ENCODE results near the gene MARVELD2.
"Not testable (repeated sequence)": the region's sequence is repeated elsewhere in the genome, so short reads cannot be mapped to it uniquely, and the experiment has no call there.

- TF ChIP-seq CTCF (IDR thresholded peaks at IDR 0.05; ENCODE audit: low read depth, low read length); EZH2phosphoT487 (IDR thresholded peaks at IDR 0.05; ENCODE audit: low read depth): not testable (repeated sequence)
These were observed 20.5 kb downstream of the MARVELD2 start for GRCh38 chr5:69435276-69435884.
